ENCODE data around the gene SIAH3.

The SIAH3 gene

DNA sequence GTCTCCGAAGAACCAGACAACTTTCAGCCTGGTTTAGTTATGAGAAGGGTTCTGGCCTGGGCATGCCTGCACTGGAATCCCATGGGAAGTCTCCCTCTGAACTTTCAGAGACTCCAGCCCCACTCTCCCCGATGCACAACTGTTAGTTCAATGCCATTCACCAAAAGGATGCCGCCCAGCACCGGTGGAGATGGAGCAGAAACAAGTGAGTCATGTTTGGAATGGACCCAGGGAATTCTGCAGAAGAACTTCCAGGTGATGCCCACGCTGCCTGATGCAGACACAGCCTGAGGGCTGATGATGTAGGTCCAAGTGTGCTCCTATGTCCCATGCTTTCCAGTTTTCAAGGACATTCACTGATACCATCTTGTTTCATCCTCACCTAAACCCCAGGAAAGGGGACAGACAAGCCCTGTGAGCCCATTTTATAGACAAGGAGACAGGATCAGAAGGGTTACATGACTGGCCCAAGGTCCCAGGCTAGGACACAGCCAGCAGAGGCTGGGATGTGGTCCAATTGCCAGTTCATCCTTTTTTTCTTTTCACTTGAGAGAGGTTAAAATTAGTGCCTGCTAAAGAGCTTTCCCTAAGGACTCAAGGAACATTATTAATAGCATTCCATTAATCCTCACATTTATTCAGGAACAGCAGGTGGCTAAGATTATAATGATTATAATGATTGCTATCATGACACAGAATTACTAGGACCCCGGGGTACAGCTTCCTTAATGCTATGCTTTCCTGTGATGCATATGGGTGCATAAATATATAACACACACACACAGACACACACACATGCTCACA is 39.5 kb downstream of the SIAH3 start:
- DNase-seq (ENCODE audit: insufficient read length, low spot score) (no peak), FAIRE-seq (no peak)
- no peak for TF ChIP-seq CTCF (IDR thresholded peaks at IDR 0.05; ENCODE audit: insufficient read depth, missing control alignments)

- no peak for TF ChIP-seq CTCF (IDR thresholded peaks at IDR 0.05; ENCODE audit: insufficient read depth, missing control alignments)
- DNase-seq (ENCODE audit: insufficient read length, low spot score) (no peak), FAIRE-seq (no peak)
Measured at GRCh38 chr13:45809801-45810394, 41.7 kb downstream of the SIAH3 start.

DNA sequence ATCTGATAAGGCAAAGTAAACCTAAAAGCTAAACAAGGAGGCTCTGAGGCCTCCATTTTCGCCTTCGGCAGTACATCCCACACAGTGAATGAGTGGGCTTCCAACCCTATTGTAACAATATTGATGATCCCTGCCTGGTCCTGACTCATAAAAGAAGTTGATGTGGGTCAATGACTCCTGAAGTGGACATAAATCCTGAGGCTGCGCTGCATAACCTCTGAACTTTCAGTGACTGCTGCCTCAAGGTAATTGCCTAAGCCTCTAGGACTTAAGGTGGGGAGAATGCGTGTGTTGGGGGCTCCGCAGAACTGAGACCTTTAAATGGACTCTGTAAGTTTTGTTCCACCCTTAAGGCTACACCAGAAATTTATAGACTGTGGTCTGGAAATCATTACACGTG is 42.6 kb downstream of the SIAH3 start:
- TF ChIP-seq CTCF (IDR thresholded peaks at IDR 0.05; ENCODE audit: insufficient read depth, missing control alignments): no peak
- no peak for DNase-seq (ENCODE audit: insufficient read length, low spot score)
- no peak for FAIRE-seq

DNA sequence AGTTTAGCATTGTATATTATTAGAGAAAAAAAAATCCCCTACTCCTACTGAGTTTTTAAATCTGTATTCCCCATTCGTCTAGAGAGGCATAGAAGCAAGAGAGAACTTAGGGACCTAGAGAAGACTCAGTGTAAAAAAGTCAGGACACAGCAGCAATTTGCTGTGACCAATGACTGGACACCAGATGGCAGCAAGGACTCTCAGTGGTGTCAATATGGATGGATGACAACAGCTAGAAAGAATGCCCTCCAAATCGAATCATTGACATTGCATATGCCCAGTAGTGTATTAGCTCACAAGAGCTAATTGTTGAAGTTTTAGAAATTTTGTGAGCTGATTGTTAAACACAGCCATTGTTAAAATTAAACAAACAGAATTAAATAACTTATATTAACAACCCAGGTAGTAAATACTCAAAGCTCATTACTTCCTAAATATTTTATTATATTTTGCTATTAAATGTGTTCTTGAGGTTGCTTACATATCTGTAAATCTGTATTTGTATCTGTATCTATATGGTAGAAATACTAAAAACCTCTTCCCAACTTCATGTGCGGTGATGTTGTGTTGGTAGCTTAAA is 43.9 kb downstream of the SIAH3 start:
- peak; percentile 56 for FAIRE-seq
- peak; percentile 51 for TF ChIP-seq CTCF (IDR thresholded peaks at IDR 0.05; ENCODE audit: insufficient read depth, missing control alignments)
- no peak for DNase-seq (ENCODE audit: insufficient read length, low spot score)

DNA sequence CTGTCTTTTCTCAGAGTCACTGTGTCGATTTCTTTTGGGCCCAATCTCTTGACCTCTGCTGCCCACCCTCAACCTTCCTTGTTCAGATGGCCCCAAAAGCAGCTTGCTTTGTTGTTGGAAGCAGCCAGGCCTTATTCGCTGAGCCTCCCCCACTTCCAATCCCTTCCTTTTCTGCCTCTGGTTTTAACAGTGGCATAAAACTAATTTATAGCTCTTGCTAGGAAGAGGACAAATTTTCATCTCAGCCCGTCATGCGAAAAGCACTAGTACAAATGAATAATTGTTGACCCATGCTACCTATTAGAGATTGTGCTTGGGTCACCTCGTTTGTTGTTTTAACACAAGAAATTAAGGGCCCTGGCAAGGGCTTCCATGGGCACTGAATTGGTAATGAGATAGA is 51.1 kb downstream of the SIAH3 start:
- no peak for TF ChIP-seq CTCF (IDR thresholded peaks at IDR 0.05; ENCODE audit: insufficient read depth, missing control alignments)
- FAIRE-seq (no peak), DNase-seq (ENCODE audit: insufficient read length, low spot score) (no peak)

DNA sequence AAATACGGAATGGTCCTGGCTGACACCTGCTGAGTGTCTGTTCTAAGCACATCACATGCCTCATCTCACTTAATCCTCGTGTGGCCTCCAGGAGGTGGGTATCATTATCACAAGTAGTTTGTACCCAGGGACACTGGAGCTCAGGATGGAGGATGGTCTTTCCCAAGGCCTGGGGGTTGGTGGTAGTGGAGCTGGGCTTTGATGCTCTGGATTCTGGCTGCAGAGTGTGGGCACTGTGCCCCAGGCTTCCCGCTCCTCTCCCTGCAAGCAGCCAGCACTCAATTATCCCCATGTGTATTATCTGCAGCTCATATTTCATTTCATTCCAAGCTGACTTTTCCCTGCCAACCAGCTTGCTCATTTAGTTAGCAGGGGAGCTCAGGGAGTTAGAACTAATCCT is 52.1 kb downstream of the SIAH3 start:
- no peak for FAIRE-seq
- no peak for DNase-seq (ENCODE audit: insufficient read length, low spot score)
- no peak for TF ChIP-seq CTCF (IDR thresholded peaks at IDR 0.05; ENCODE audit: insufficient read depth, missing control alignments)

DNA sequence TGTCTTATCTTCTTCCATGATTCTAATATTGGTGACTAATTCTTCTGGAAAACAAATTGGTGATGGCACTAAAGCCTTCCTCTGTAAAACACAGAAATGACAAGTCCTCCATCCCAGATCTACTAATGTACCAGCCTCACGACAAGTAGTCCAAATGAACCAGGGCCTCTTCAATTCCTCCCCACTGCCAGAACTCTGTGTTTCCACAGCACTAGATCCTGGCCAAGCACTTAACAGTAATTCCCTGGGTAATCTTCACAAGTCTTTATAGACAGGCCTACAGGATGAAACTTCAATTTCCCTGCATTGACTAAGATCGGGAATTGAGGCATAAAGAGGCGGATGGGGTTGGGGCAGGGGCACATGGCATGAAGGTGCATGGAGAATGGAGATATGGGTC is 52.7 kb downstream of the SIAH3 start:
- no peak for TF ChIP-seq CTCF (IDR thresholded peaks at IDR 0.05; ENCODE audit: insufficient read depth, missing control alignments)
- FAIRE-seq (no peak), DNase-seq (ENCODE audit: insufficient read length, low spot score) (no peak)

Data from D721Med (cell line).